Natural killer cell treated with Interleukin-12 subunit alpha and Interleukin-12 subunit beta and Interleukin-15 and Interleukin-18, amount 100 ng/mL, for 72 hours (primary cell): Measurements from ENCODE around the gene KBTBD2. TPM values are rescaled to one million over a fixed set of nuclear protein-coding genes. Genes with fewer than 3 reads are reported as not detected.
"Not testable (repeated sequence)": the region's sequence is repeated elsewhere in the genome, so short reads cannot be mapped to it uniquely, and the experiment has no call there.

Experiments
- ATAC-seq, 2 donors: fragments of 150-1000 bp; cut with Tn5 transposase in 1 of 2; sonication (Bioruptor Pico), chemical (Tn5 transposase) in 1 of 2; 2 replicates each; pipeline ENCODE4 v1.10.0; 2021
- DNase-seq: peaks from one replicate; pipeline ENCODE4 v3.0.0; 2022; ENCODE audit warnings: low spot score
- H3K27ac Mint-ChIP-seq, 2 donors: 1 replicate in 1 of 2; 2 replicates in 1 of 2; pipeline ENCODE4 v1.8.0; 2022; ENCODE audit warnings: mixed read lengths in 2 of 2, mild to moderate bottlenecking in 1 of 2, moderate library complexity in 1 of 2
- H3K27me3 Mint-ChIP-seq, 2 donors: 1 replicate in 1 of 2; 2 replicates in 1 of 2; pipeline ENCODE4 v1.8.0; 2022; ENCODE audit warnings: mixed read lengths in 2 of 2
- H3K36me3 Mint-ChIP-seq: one replicate; pipeline ENCODE4 v1.8.0; 2022; ENCODE audit warnings: mixed read lengths
- H3K4me1 Mint-ChIP-seq, 2 donors: 1 replicate in 1 of 2; 2 replicates in 1 of 2; pipeline ENCODE4 v1.8.0; 2022; ENCODE audit warnings: low read depth in 2 of 2, mixed read lengths in 2 of 2, mild to moderate bottlenecking in 1 of 2
- H3K4me3 Mint-ChIP-seq: one replicate; pipeline ENCODE4 v1.8.0; 2022; ENCODE audit warnings: mixed read lengths
- H3K9me3 Mint-ChIP-seq: 2 replicates; pipeline ENCODE4 v1.8.0; 2022; ENCODE audit warnings: mixed read lengths
- total RNA-seq, 2 donors: library from RNA; stranded (reverse); gene quantifications; one replicate each; pipeline ENCODE4 v1.2.3, GENCODE V29; 2022

KBTBD2 gene
- total RNA-seq, 2 donors from 2014 or later: 36.3 to 38.8 TPM

DNA sequence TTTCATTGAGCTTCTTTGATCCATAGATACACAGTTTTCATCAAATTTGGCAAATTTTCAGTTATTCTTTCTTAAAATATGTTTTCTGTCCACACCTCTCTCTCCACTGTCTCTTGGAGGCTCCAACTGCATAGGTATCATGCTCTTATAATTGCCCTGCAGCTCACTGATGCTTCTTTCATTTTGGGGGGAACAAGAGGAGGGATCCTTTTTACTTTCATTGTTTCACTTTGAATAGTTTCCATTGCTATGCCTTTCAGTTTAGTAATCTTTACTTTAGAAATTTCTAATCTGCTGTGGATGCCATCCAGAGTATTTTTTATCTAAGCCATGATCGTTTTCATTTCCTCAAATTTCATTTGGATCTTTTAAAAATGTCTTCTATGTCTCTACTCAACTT lies 32.9 kb downstream of the KBTBD2 start:
- Mint-ChIP-seq H3K4me1 (peaks cover 14 to 19% of the 10 kb centered on the region in 2 donors), H3K27me3 (peaks cover 0 to 3% of the 10 kb centered on the region in 2 donors), H3K9me3 (no peaks in the 10 kb centered on the region), H3K27ac (peak overlapping the region in 1 of 2 donors; percentile 34), H3K4me3 (peak overlapping the region; percentile 9), H3K36me3 (no peaks in the 10 kb centered on the region)
- ATAC-seq: no peak
- DNase-seq: no peak

GRCh38 chr7:32857063-32857462 lies 34.5 kb downstream of the KBTBD2 start:
- not testable (repeated sequence) for ATAC-seq, H3K27ac Mint-ChIP-seq, H3K9me3 Mint-ChIP-seq, H3K36me3 Mint-ChIP-seq, H3K4me3 Mint-ChIP-seq, H3K27me3 Mint-ChIP-seq, DNase-seq
- H3K4me1 Mint-ChIP-seq: peaks cover 11 to 14% of the 10 kb centered on the region in 2 donors

DNA sequence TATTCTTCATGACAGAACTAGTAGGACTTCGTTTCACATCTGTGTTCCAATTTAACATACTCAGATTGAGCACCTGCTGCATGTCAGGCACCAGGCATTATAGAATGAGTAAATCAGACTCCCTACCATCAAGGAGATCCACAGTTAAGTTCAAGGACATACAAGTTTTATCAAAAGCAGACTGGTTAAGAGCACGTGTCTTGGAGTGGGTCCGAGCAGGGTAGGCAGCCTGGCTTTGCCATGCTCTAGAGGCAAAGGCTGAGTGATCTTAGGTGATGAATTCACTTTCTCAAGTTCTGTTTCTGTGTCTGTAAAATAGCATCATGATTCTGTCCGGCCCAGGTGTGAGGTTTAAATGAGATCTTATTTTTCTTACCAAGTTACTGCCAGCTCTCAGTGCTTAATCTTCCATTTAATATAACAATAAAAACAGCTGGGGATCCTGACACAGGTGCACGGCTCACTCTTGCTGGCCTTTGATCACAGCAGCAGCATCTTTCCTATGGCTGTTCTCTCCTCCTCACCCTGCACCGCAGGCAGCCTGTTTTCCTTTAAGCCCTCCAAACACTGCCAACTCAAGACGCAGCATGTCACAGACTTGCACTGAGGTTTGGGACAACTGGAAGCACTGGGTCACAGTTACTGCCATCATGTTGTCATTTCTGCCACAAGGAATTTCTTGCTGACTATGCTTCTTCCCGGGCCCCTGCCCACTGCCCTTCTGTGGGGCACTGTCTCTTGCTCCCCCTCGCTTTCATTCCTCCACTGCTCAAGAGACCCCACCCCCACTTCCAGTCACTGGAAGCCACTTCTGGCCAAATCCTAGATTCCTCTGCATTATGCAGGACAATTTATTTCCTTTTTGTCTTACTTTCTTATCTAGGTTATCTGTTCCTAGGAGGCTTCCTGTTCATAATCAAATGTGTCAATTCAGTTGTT lies 35.5 kb downstream of the KBTBD2 start:
- not testable (repeated sequence) for H3K4me3 Mint-ChIP-seq, H3K9me3 Mint-ChIP-seq, H3K36me3 Mint-ChIP-seq, H3K27me3 Mint-ChIP-seq, DNase-seq, ATAC-seq, H3K27ac Mint-ChIP-seq
- H3K4me1 Mint-ChIP-seq: peaks cover 8 to 14% of the 10 kb centered on the region in 2 donors

- ATAC-seq, H3K4me3 Mint-ChIP-seq, H3K4me1 Mint-ChIP-seq, H3K9me3 Mint-ChIP-seq, H3K27ac Mint-ChIP-seq, DNase-seq, H3K36me3 Mint-ChIP-seq: not testable (repeated sequence)
- peaks cover 9 to 22% of the 10 kb centered on the region in 2 donors for H3K27me3 Mint-ChIP-seq
These were observed 40.9 kb downstream of the KBTBD2 start for GRCh38 chr7:32850654-32851053.

DNA sequence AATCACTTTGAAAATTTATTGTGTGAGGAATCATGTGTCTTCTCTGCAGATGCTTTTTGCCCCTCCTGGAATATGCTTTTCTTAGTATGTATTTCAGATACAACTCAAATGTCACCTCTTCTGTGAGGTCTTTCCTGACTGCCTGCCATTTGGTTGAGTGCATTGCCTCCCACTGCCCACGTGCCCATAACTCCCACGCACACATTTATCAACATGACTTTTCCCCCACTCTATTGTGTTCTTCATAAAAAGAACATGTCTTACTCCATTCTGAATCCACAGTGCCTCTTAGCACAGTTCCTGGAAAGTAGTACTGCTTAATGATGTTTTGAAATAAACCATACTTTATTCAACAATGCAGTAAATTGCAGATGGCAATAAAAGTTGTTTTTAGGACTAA lies 42.9 kb downstream of the KBTBD2 start:
- DNase-seq, H3K27ac Mint-ChIP-seq: not testable (repeated sequence)
- peaks cover 9 to 19% of the 10 kb centered on the region in 2 donors for H3K27me3 Mint-ChIP-seq

GRCh38 chr7:32846630-32847225 lies 44.8 kb downstream of the KBTBD2 start:
- peak; percentile 90 for DNase-seq
- peak; percentile 99 to 100 for ATAC-seq
- no peak overlapping the region for H3K4me3 Mint-ChIP-seq
- no peaks in the 10 kb centered on the region for H3K36me3 Mint-ChIP-seq
- peaks cover 5 to 7% of the 10 kb centered on the region in 2 donors for H3K4me1 Mint-ChIP-seq
- peak overlapping the region in 1 of 2 donors; percentile 64 for H3K27ac Mint-ChIP-seq
- H3K9me3 Mint-ChIP-seq: no peaks in the 10 kb centered on the region
- H3K27me3 Mint-ChIP-seq: peaks cover 9 to 19% of the 10 kb centered on the region in 2 donors

More for the DNA sequence above, 42.9 kb downstream of the KBTBD2 start:
- not testable (repeated sequence) for H3K36me3 Mint-ChIP-seq, H3K4me1 Mint-ChIP-seq, ATAC-seq, H3K9me3 Mint-ChIP-seq, H3K4me3 Mint-ChIP-seq

- not testable (repeated sequence) for ATAC-seq, H3K9me3 Mint-ChIP-seq
- H3K27me3 Mint-ChIP-seq: peaks cover 0 to 12% of the 10 kb centered on the region in 2 donors
These were observed 46.8 kb downstream of the KBTBD2 start for GRCh38 chr7:32844748-32845147.

GRCh38 chr7:32843763-32844162 lies 47.8 kb downstream of the KBTBD2 start:
- DNase-seq, ATAC-seq, H3K4me3 Mint-ChIP-seq, H3K27me3 Mint-ChIP-seq, H3K4me1 Mint-ChIP-seq, H3K27ac Mint-ChIP-seq, H3K9me3 Mint-ChIP-seq, H3K36me3 Mint-ChIP-seq: not testable (repeated sequence)

More at GRCh38 chr7:32844748-32845147, 46.8 kb downstream of the KBTBD2 start:
- not testable (repeated sequence) for DNase-seq, H3K4me1 Mint-ChIP-seq, H3K27ac Mint-ChIP-seq, H3K36me3 Mint-ChIP-seq, H3K4me3 Mint-ChIP-seq

- DNase-seq, H3K36me3 Mint-ChIP-seq, ATAC-seq, H3K27ac Mint-ChIP-seq, H3K4me3 Mint-ChIP-seq, H3K27me3 Mint-ChIP-seq, H3K4me1 Mint-ChIP-seq, H3K9me3 Mint-ChIP-seq: not testable (repeated sequence)
These were observed 51.7 kb downstream of the KBTBD2 start for GRCh38 chr7:32839846-32840245.

DNA sequence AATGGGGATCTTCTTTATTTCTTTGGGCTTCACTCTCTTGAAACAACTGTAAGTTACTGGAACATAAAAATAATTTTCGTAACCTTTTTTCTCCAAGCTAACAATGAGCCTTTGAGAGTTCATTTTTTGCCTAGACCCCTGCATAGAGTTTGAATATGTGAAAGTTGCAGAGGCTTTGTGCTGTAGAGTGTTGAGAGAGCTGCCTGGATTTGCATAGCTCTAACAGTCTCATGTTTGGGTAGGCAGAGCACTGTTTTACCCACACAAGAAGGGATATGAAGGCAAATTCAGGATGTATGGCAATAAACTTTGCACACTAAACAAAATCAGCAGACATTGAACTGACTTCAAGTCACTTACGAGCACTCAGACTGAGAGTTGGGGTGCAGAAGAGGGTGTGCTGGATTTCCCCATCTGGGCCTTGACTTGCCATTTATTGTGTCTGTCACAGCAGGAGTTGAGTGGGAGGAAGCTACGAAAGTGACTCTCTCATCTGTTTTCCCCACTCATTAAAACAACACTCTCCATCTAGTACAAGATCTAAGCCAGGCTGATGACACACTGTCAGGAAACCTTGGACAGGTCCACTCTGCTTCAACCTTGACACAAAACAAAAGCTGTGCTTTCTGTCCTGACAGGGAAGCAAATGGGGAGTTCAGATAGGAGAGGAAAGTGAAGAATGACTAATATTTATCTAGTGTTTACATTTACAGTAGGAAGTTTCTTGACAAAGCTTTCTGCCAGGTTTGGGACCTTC lies 62.4 kb downstream of the KBTBD2 start:
- H3K36me3 Mint-ChIP-seq, H3K4me1 Mint-ChIP-seq, H3K27ac Mint-ChIP-seq, H3K9me3 Mint-ChIP-seq, DNase-seq, ATAC-seq, H3K4me3 Mint-ChIP-seq: not testable (repeated sequence)
- H3K27me3 Mint-ChIP-seq: peaks cover 5 to 14% of the 10 kb centered on the region in 2 donors

Other genes with a start within 250 kb of the KBTBD2 start
- gene FKBP9, start 65.7 kb upstream of the KBTBD2 start, total RNA-seq: under 1 TPM; 0.61 to 0.74 TPM
- 10 to 100 TPM; 31.8 to 35.9 TPM for gene NT5C3A, start 171.0 kb upstream of the KBTBD2 start, total RNA-seq
- gene RP9, start 217.6 kb upstream of the KBTBD2 start, total RNA-seq: 10 to 100 TPM; 16.2 to 22.0 TPM
- 10 to 100 TPM; 16.6 to 17.8 TPM for gene BBS9, start 237.8 kb upstream of the KBTBD2 start, total RNA-seq